ENCODE data around the gene TP53BP1.
"Not testable (repeated sequence)": the region's sequence is repeated elsewhere in the genome, so short reads cannot be mapped to it uniquely, and the experiment has no call there.

TP53BP1 gene, protein sequence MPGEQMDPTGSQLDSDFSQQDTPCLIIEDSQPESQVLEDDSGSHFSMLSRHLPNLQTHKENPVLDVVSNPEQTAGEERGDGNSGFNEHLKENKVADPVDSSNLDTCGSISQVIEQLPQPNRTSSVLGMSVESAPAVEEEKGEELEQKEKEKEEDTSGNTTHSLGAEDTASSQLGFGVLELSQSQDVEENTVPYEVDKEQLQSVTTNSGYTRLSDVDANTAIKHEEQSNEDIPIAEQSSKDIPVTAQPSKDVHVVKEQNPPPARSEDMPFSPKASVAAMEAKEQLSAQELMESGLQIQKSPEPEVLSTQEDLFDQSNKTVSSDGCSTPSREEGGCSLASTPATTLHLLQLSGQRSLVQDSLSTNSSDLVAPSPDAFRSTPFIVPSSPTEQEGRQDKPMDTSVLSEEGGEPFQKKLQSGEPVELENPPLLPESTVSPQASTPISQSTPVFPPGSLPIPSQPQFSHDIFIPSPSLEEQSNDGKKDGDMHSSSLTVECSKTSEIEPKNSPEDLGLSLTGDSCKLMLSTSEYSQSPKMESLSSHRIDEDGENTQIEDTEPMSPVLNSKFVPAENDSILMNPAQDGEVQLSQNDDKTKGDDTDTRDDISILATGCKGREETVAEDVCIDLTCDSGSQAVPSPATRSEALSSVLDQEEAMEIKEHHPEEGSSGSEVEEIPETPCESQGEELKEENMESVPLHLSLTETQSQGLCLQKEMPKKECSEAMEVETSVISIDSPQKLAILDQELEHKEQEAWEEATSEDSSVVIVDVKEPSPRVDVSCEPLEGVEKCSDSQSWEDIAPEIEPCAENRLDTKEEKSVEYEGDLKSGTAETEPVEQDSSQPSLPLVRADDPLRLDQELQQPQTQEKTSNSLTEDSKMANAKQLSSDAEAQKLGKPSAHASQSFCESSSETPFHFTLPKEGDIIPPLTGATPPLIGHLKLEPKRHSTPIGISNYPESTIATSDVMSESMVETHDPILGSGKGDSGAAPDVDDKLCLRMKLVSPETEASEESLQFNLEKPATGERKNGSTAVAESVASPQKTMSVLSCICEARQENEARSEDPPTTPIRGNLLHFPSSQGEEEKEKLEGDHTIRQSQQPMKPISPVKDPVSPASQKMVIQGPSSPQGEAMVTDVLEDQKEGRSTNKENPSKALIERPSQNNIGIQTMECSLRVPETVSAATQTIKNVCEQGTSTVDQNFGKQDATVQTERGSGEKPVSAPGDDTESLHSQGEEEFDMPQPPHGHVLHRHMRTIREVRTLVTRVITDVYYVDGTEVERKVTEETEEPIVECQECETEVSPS (N-terminal part only)

DNA sequence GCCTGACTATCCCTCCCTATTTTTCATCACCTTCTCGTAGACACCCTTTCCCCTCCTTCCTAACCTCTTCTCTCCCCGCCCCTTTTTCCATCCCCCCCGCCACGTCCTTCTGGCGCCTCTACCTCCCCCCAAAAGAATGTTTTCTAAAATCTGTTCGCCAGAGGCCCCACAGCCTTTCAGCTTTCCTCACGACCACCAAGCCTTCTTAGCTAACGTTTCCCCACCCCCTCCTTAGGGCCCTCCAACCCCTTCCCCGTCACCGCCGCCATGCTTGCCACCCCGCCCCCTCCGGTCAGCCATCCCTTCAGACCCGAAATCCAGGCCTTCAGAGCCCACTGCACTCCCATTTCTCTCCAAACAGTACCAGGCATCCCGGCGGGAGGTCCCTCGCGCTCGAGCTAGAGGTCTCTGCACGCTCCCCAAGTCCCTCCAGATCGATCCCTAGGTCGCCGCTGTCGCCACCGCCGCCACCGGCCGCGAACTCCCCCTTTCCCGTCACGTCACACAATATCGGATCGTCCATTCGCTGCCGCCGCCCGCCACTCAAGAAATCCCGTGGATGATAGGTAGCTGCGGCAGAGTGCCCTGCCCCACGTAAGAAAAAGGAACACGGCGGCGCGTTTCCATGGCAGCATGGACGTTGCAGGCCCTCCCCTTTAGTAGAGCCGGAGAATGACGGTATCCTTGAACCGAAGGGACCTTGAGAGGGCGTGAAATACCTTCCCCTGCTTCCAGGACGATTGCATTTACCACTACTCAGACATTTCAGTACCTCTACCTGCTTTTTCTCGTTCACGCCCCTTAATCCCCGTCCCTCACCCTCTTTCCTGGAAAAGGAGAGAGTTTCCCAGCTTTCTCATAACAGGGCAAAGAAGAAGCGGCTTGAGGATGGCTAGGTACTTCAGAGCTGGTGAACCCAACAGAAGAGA lies at the start of gene TP53BP1:
TSS of gene TP53BP1 (minus strand) at position 484 of the 929 bp plus-strand sequence. CDS start at position 371, 113 bp downstream.
- peak; percentile 82 to 87 (median 83) for DNase-seq (ENCODE audit: low read depth in 3 of 3, low spot score in 1 of 3)

DNA sequence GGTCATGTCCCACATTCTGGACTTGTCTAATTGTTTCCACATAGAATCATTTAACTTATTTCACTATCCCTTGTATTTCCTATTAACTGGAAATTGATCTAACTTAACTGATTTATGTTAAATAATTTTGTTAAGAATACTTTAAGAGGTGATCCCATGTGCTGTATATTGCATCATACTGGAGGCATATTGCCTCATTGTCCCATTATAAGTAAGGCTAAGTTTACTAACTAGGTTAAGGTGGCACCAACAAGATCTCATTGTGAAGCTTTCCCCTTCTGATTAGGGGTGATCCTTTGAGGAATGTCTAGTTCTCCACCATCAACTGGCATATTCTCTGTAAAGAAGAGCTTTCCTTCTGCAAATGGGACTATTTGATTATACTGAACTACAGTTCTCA lies 48.8 kb upstream of the TP53BP1 start:
- DNase-seq (ENCODE audit: low read depth in 3 of 3, low spot score in 1 of 3): no peak

DNA sequence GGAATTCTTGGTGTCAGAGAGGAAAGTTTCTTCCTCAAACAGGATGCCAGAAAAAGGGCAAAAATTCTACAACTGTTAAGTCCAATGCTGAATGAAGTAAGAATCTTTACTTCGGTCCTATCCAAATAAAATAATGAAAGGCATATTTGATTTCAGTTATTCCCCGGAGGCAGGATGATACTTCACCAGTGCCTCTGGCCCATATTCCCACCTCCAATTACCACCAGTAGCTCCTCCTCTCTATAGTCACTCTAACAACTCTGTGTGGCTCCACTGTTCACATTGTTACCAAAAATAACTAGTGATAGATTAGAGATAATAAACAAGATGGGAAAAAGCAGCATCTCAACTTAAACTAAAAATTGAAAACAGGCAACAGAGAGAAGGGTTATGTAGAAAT lies 45.1 kb upstream of the TP53BP1 start:
- no peak for DNase-seq (ENCODE audit: low read depth in 3 of 3, low spot score in 1 of 3)

DNA sequence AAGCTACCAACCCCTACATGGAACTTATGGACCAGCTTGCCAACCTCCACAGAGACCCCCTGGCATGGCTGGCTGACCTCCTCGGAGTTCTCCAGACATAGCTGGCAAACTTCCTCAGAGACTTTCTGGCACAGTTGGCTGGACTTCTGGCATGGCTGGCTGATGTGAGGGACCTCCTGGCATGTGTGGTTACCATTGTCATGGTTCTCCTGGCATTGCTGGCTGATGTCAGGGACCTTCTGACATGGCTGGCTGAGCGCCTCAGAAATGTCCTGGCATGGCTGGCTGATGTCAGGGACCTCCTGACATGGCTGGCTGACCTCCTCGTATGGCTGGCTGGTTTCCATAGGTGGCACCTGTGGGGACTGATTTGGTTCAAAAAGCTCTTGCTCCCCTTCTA lies 41.9 kb upstream of the TP53BP1 start:
- DNase-seq (ENCODE audit: low read depth in 3 of 3, low spot score in 1 of 3): no peak

DNA sequence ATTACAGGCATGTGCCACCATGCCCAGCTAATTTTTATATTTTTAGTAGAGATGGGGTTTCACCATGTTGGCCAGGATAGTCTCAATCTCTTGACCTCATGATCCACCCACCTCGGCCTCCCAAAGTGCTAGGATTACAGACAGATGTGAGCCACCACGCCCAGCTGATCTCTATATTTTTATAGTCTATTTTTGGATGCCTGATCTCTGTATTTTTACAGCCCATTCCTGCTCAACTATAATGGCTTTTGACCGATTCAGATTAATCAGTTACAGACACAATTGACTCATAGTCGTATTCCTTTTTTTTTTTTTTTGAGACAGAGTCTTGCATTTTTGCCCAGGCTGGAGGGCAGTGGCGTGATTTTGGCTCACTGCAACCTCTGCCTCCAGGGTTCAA lies 39.9 kb upstream of the TP53BP1 start:
- DNase-seq (ENCODE audit: low read depth in 3 of 3, low spot score in 1 of 3): not testable (repeated sequence)

DNA sequence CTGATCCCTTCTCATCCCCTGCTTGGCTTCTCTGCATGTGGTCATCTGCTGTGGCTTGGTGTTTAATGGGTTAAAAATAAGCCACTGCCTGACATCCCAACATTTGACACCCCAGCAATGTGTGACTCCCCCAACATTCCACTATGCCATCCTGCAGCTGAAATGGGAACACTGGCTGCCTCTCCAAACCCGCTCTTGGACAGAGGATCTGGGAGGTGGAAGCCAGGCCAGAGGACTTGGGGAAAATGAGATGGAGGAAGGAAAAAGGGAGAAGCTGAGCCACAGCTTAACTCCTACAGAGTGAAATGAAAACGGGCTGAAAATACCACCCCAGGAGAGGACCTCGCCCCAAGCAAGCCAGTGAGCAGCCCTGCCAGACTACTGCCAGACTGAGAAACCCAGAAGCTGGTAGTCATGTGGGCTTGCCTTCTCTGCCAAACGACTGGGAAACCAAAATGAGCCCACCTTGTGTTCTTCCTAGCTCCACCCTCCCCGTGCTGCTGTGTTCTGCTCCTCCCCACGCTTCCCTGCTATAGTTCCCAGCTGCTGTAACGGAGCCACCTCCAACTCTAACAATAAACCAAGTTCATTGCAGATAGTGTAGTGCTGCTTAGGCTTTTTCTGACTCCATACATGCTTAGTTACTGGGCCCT lies 38.2 kb upstream of the TP53BP1 start:
- DNase-seq (ENCODE audit: low read depth in 3 of 3, low spot score in 1 of 3): no peak

DNA sequence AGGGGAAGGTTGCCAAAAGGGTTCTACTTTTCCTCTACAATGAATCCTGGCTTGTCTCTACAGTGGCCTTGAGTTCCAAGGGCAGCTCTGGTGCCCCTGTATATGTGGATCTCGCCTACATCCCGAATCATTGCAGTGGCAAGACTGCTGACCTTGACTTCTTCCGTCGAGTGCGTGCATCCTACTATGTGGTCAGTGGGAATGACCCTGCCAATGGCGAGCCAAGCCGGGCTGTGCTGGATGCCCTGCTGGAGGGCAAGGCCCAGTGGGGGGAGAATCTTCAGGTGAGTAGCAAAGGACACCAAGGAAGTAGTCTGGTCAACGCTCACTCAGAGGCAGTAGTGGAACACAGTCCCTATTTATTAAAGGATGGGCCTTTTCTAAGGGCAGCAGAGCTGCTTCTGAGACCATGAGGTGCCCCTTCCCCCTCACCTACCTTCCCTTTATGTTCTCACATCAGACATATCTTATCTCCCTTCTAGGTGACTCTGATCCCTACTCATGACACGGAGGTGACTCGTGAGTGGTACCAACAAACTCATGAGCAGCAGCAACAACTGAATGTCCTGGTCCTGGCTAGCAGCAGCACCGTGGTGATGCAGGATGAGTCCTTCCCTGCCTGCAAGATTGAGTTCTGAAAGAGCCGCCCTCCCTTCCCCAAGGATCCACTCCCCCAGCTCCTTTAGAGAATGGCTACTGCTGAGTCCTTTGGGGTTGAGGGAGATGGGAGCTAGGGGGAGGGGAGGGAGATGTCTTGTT lies 36.8 kb upstream of the TP53BP1 start:
- no peak for DNase-seq (ENCODE audit: low read depth in 3 of 3, low spot score in 1 of 3)

DNA sequence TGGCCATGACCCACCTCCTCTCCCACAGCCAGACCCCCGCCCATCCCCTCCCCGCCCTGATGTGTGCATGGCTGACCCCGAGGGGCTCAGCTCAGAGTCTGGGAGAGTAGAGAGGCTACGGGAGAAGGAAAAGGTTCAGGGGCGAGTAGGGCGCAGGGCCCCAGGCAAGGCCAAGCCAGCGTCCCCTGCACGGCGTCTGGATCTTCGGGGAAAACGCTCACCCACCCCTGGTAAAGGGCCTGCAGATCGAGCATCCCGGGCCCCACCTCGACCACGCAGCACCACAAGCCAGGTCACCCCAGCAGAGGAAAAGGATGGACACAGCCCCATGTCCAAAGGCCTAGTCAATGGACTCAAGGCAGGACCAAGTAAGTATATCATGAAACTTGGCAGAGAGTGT lies 36.2 kb upstream of the TP53BP1 start:
- no peak for DNase-seq (ENCODE audit: low read depth in 3 of 3, low spot score in 1 of 3)

DNA sequence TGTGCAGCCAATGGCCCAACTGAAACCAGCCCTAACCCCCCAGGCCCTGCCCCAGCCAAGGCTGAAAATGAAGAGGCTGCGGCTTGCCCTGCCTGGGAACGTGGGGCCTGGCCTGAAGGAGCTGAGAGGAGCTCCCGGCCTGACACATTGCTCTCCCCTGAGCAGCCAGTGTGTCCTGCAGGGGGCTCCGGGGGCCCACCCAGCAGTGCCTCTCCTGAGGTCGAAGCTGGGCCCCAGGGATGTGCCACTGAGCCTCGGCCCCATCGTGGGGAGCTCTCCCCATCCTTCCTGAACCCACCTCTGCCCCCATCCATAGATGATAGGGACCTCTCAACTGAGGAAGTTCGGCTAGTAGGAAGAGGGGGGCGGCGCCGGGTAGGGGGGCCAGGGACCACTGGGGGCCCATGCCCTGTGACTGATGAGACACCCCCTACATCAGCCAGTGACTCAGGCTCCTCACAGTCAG lies 35.6 kb upstream of the TP53BP1 start:
- DNase-seq (ENCODE audit: low read depth in 3 of 3, low spot score in 1 of 3): no peak

DNA sequence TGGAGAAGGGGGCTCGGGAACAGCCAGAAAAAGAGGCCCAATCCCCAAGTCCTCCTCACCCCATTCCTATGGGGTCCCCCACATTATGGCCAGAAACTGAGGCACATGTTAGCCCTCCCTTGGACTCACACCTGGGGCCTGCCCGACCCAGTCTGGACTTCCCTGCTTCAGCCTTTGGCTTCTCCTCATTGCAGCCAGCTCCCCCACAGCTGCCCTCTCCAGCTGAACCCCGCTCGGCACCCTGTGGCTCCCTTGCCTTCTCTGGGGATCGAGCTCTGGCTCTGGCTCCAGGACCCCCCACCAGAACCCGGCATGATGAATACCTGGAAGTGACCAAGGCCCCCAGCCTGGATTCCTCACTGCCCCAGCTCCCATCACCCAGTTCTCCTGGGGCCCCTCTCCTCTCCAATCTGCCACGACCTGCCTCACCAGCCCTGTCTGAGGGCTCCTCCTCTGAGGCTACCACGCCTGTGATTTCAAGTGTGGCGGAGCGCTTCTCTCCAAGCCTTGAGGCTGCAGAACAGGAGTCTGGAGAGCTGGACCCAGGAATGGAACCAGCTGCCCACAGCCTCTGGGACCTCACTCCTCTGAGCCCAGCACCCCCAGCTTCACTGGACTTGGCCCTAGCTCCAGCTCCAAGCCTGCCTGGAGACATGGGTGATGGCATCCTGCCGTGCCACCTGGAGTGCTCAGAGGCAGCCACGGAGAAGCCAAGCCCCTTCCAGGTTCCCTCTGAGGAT lies 35.0 kb upstream of the TP53BP1 start:
- no peak for DNase-seq (ENCODE audit: low read depth in 3 of 3, low spot score in 1 of 3)

DNA sequence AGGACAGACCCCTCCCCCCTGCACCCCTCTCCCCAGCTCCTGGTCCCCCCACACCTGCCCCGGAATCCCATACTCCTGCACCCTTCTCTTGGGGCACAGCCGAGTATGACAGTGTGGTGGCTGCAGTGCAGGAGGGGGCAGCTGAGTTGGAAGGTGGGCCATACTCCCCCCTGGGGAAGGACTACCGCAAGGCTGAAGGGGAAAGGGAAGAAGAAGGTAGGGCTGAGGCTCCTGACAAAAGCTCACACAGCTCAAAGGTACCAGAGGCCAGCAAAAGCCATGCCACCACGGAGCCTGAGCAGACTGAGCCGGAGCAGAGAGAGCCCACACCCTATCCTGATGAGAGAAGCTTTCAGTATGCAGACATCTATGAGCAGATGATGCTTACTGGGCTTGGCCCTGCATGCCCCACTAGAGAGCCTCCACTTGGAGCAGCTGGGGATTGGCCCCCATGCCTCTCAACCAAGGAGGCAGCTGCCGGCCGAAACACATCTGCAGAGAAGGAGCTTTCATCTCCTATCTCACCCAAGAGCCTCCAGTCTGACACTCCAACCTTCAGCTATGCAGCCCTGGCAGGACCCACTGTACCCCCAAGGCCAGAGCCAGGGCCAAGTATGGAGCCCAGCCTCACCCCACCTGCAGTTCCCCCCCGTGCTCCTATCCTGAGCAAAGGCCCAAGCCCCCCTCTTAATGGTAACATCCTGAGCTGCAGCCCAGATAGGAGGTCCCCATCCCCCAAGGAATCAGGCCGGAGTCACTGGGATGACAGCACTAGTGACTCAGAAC lies 34.3 kb upstream of the TP53BP1 start:
- no peak for DNase-seq (ENCODE audit: low read depth in 3 of 3, low spot score in 1 of 3)

DNA sequence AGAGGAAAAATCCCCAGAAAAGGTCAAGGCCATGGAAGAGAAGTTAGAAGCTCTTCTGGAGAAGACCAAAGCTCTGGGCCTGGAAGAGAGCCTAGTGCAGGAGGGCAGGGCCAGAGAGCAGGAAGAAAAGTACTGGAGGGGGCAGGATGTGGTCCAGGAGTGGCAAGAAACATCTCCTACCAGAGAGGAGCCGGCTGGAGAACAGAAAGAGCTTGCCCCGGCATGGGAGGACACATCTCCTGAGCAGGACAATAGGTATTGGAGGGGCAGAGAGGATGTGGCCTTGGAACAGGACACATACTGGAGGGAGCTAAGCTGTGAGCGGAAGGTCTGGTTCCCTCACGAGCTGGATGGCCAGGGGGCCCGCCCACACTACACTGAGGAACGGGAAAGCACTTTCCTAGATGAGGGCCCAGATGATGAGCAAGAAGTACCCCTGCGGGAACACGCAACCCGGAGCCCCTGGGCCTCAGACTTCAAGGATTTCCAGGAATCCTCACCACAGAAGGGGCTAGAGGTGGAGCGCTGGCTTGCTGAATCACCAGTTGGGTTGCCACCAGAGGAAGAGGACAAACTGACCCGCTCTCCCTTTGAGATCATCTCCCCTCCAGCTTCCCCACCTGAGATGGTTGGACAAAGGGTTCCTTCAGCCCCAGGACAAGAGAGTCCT lies 33.4 kb upstream of the TP53BP1 start:
- DNase-seq (ENCODE audit: low read depth in 3 of 3, low spot score in 1 of 3): no peak

DNA sequence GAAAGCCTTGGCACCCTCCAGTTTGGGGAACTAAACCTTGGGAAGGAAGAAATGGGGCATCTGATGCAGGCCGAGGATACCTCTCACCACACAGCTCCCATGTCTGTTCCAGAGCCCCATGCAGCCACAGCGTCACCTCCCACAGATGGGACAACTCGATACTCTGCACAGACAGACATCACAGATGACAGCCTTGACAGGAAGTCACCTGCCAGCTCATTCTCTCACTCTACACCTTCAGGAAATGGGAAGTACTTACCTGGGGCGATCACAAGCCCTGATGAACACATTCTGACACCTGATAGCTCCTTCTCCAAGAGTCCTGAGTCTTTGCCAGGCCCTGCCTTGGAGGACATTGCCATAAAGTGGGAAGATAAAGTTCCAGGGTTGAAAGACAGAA lies 32.2 kb upstream of the TP53BP1 start:
- DNase-seq (ENCODE audit: low read depth in 3 of 3, low spot score in 1 of 3): no peak

DNA sequence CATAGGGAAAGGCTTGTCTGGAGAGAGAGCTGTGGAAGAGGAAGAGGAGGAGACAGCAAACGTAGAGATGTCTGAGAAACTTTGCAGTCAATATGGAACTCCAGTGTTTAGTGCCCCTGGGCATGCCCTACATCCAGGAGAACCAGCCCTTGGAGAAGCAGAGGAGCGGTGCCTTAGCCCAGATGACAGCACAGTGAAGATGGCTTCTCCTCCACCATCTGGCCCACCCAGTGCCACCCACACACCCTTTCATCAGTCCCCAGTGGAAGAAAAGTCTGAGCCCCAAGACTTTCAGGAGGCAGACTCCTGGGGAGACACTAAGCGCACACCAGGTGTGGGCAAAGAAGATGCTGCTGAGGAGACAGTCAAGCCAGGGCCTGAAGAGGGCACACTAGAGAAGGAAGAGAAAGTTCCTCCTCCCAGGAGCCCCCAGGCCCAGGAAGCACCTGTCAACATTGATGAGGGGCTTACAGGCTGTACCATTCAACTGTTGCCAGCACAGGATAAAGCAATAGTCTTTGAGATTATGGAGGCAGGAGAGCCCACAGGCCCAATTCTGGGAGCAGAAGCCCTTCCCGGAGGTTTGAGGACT lies 31.4 kb upstream of the TP53BP1 start:
- DNase-seq (ENCODE audit: low read depth in 3 of 3, low spot score in 1 of 3): no peak

DNA sequence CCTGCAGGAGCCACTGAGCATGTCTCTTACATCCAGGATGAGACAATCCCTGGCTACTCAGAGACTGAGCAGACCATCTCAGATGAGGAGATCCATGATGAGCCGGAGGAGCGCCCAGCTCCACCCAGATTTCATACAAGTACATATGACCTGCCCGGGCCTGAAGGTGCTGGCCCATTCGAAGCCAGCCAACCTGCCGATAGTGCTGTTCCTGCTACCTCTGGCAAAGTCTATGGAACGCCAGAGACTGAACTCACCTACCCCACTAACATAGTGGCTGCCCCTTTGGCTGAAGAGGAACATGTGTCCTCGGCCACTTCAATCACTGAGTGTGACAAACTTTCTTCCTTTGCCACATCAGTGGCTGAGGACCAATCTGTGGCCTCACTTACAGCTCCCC lies 30.7 kb upstream of the TP53BP1 start:
- DNase-seq (ENCODE audit: low read depth in 3 of 3, low spot score in 1 of 3): no peak

DNA sequence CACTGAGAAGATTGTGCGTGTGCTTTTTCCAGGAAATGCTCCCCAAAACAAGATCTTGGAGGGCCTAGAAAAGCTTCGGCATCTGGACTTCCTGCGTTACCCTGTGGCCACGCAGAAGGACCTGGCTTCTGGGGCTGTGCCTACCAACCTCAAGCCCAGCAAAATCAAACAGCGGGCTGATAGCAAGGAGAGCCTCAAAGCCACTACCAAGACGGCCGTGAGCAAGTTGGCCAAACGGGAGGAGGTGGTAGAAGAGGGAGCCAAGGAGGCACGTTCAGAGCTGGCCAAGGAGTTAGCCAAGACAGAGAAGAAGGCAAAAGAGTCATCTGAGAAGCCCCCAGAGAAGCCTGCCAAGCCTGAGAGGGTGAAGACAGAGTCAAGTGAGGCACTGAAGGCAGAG lies 29.3 kb upstream of the TP53BP1 start:
- DNase-seq (ENCODE audit: low read depth in 3 of 3, low spot score in 1 of 3): no peak

DNA sequence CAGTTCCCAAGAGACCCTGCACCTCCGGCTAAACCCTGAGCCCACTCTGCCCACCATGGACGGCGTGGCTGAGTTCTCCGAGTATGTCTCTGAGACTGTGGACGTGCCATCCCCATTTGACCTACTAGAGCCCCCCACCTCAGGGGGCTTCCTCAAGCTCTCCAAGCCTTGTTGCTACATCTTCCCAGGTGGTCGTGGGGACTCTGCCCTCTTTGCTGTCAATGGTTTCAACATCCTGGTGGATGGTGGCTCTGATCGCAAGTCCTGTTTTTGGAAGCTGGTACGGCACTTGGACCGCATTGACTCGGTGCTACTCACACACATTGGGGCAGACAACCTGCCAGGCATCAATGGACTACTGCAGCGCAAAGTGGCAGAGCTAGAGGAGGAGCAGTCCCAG lies 28.5 kb upstream of the TP53BP1 start:
- no peak for DNase-seq (ENCODE audit: low read depth in 3 of 3, low spot score in 1 of 3)
